Gastroesophageal sphincter (tissue), 3 donors: ENCODE measurements around the gene BAG5.
"Not testable (repeated sequence)": the region's sequence is repeated elsewhere in the genome, so short reads cannot be mapped to it uniquely, and the experiment has no call there.

ENCODE experiments used
- CTCF ChIP-seq, 4 experiments: fragments of 200-600 bp in 2 of 4; fragments of 450-650 bp in 2 of 4; sonication (generic) in 1 of 4; IDR thresholded peaks; one replicate each; pipeline ENCODE4 v1.5.1; 2017 to 2019; ENCODE audit warnings: antibody characterized with exemption in 4 of 4, mild to moderate bottlenecking in 2 of 4, moderate library complexity in 2 of 4
- EP300 ChIP-seq: sonication (generic); formaldehyde crosslinking; IDR thresholded peaks from one replicate; pipeline ENCODE4 v1.6.1; 2017; ENCODE audit warnings: antibody characterized with exemption, mild to moderate bottlenecking
- POLR2A ChIP-seq, 2 donors: fragments of 450-650 bp; IDR thresholded peaks; one replicate each; pipeline ENCODE4 v1.6.1; 2017; ENCODE audit warnings: antibody characterized with exemption in 2 of 2, mild to moderate bottlenecking in 2 of 2, moderate library complexity in 1 of 2
- POLR2AphosphoS5 ChIP-seq: sonication (generic); formaldehyde crosslinking; IDR thresholded peaks from one replicate; pipeline ENCODE4 v1.6.1; 2017; ENCODE audit warnings: antibody characterized with exemption

- not testable (repeated sequence) for TF ChIP-seq CTCF (IDR thresholded peaks at IDR 0.05); POLR2AphosphoS5; EP300; POLR2A (IDR thresholded peaks at IDR 0.05)
These were observed 46.6 kb upstream of the BAG5 start for GRCh38 chr14:103609081-103609480.
